22Rv1 (cell line): ENCODE data around the gene NFX1.

Experiments
- CTCF ChIP-seq: fragments of 450-650 bp; IDR thresholded peaks from 2 replicates; pipeline ENCODE4 v1.5.1; 2017; ENCODE audit warnings: mild to moderate bottlenecking
- ZFX ChIP-seq: fragments of 450-650 bp; IDR thresholded peaks from 2 replicates; pipeline ENCODE4 v1.6.1; 2017; ENCODE audit warnings: antibody characterized with exemption, borderline replicate concordance

GRCh38 chr9:33372900-33373299 lies 82.6 kb downstream of the NFX1 start:
- no peak for TF ChIP-seq CTCF
- TF ChIP-seq ZFX: no peak
